NCI-H748 (cell line): ENCODE data around the gene GEMIN5.

ENCODE experiments used
- DNase-seq: peaks from one replicate; lab custom pipeline; 2025; ENCODE audit not compliant: unreplicated experiment; lab: John Stamatoyannopoulos, UW

Gene GEMIN5

GRCh38 chr5:154884424-154884823 lies 53.6 kb downstream of the GEMIN5 start:
- no peak for DNase-seq

DNA sequence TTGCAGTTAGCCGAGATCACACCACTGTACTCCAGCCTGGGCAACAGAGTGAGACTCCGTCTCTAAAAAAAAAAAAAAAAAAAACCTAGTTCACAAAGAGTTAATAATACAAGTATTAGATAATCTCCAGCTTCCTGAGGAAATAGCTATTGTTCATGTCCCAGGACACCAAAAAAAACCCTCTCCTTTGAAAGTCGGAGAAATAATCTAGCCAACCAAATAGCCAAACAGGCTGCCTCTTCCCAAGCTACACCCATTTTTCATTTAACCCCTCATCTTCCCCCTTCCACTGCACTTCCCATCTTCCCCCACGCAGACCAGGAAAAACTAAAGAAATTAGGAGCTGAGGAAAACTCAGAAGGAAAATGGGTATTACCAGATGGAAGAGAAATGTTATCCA lies 56.0 kb downstream of the GEMIN5 start:
- no peak for DNase-seq

GRCh38 chr5:154878642-154879335 lies 59.2 kb downstream of the GEMIN5 start:
- DNase-seq, result no peak

DNA sequence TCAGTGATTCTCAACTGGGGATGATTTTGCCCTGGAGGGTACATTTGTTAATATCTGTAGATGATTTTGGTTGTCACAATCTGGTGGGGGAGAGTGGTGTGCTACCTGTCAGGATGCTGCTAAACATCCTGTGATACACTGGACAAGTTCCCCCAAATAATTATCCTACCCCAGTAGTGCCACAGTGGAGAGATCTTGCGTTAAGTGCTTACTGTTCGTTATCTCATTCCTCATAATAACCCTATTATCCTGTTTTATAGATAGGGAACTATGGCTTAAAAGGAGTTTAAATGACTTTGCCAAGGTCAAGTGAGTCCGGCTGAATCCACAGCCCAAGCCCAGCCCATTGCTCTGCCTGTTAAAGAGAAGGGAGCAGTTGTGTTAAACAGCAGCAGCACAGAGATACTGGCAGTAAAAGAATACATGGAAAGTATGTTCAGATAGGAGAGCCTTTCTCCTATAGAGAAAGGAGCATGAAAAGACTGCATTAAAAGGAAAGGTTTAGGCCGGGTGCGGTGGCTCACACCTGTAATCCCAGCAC lies 64.2 kb downstream of the GEMIN5 start:
- no peak for DNase-seq

DNA sequence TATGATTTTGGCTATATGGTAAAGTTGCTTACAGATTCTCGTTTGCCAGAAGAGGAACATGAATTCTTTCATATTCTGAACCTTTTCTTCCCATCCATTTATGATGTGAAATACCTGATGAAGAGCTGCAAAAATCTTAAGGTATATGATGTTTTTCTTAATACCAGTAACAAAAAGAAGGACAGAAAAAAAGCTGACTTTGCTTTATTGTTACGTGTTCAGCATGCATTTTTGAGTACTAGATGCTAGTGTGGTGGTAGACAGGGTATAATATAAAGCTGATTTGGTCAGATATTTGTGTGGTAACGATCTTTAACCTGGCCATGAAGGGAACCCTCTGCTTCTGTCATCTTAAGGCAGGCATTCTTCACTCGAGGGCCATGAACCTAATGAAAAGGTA lies 66.3 kb downstream of the GEMIN5 start:
- no peak for DNase-seq

DNA sequence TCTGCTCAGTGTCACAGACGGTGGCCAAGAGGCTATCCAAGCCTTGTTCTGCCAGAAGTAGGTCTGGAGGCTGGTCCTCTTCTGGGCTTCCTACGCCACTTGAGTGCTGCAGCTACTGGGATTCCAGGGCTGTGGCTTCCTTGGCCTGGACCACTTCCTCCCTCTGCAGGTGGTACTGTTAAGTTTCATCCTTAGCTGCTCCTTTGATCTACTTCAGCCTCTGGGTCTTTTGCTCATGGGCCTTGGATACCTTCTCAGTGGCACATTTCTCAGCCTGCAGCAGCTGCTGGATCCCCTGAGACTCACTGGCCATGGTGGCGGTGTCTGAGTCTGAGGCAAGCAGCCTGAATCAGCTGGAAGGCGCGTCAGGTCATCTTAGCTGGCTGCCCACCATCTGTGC lies 69.3 kb downstream of the GEMIN5 start:
- no peak for DNase-seq

DNA sequence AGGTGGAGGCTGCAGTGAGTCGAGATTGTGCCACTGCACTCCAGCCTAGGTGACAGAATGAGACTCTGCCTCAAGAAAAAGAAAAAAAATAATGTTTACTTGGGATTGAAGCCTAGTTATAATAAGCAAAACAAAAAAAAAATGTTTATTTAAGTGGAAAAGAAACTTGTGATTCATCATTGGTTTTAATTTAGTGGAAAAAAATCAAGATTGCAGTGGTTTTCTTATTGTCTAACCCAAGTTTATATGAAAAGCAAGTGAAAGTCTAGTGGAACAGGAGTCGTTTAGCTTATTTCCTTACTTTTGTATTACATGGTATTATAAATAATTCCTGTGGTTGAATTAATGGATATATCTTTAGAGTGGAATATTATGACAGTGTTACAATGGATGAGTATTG lies 71.2 kb downstream of the GEMIN5 start:
- DNase-seq, result no peak

DNA sequence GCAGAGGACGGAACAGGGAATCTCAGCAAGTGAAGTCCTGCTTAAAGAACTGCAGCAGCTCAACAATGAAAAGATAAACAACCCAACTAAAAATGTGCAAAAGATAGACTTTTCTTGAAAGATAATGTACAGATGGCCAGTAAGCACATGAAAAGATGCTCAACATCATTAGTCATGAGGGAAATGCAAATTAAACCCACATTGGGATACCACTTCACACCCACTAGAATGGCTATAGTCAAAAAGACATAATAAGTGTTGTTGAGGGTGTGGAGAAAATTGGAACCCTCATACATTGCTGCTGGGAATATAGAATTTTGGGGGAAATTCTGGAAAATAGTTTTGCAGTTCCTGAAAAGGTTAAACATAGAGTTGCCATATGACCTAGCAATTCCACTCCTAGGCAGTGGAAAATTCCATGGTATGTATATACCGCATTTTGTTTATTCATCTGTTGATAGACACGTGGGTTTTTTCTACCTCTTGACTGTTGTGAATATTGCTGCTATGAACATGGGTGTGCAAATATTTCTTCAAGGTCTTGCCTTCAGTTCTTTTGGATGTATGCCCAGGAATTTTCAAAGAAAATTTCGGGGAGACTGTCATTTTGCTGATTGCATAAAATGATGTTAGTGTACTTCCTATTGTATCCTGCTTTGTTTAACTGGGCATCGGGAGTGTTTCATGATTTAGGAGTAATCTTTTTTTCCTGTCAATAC lies 72.4 kb downstream of the GEMIN5 start:
- no peak for DNase-seq

- DNase-seq, result no peak
These were observed 74.5 kb downstream of the GEMIN5 start for GRCh38 chr5:154863291-154864080.

DNA sequence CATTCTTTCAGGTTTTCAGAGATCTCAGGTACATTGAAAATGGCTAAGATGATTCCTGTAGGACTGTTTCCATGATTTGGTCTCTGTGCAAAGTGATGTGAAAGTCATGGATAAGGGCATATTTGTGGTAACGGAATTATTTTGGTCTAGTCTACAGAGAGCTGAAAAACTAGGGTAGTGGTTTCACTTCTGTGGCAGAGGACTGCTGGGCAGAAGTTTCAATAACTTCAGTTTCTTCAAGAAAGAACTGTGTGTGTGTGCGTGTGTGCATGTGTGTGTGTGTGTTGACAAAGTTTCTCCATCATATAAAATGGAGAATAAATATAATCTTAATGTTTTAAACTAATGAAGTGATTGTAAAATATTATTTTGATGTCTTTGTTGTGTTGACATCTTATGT lies 75.2 kb downstream of the GEMIN5 start:
- DNase-seq, result no peak

- no peak for DNase-seq
These were observed 76.1 kb downstream of the GEMIN5 start for GRCh38 chr5:154861946-154862345.

DNA sequence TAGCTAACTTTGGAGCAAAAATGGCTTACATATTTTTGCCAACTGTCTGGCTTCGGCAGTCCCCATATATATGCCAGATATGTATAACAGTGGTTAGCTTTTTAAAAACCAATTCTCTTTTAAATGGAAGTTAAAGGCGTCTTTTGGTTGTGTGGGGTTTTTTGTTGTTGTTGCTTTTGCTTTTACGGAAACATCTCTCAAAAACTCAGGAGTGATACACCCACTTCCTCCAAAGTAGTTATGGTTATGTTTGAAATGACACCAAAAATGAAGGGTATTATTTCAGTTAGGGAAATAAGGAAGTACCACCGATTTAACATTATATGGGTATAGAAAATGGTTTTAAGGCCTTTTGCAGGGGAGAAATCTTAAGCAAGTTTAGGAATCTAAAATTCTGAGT lies 77.2 kb downstream of the GEMIN5 start:
- DNase-seq, result no peak

GRCh38 chr5:154860123-154860522 lies 77.9 kb downstream of the GEMIN5 start:
- no peak for DNase-seq

DNA sequence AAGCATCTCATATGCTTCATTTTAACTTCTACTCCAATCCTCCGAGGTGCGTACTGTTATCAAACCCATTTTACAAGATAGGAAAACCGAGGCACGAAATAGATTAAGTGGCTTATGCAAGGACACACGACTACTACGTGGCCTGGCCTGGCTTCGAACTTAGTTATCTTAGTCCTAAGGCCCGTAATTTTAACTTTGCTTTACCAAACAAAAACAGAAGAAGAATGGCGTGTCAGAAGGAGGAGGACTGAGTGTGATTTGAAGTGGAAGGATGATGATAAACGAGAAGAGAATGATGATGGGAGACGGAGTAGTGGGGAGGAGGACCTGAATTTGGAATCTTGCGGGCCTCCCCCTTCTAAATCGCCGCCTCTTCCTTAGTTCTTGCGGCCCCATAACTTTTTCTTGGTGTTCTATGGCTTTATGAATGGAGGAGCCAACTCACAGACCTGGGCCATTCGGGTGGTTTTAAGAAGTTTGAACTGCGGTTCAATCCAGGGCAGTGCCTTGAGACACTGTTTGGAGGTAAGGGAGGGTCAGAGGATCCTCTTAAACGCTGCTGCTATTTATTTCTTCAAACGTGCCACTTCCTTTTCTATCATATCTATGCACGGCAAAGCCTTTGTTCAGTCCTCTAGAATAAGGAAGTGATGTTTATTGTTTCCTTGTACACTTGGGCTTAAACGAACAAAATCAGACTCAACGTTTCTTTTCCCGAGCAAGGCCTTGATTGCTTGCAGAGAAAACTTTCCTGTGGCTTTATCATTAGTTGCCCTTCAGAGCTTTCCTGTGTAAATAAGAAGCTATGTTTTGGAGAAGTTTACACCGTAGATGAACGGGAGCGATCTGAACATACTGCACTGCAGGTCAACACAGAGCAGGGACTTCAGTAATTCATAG lies 78.8 kb downstream of the GEMIN5 start:
- DNase-seq, result peak; percentile 46

GRCh38 chr5:154858297-154858971 lies 79.6 kb downstream of the GEMIN5 start, which contains the start of gene CNOT8:
TSS of gene CNOT8 (plus strand) at chr5:154858627. CDS start at chr5:154863279, 4,652 bp downstream.
- DNase-seq, result peak; percentile 99

DNA sequence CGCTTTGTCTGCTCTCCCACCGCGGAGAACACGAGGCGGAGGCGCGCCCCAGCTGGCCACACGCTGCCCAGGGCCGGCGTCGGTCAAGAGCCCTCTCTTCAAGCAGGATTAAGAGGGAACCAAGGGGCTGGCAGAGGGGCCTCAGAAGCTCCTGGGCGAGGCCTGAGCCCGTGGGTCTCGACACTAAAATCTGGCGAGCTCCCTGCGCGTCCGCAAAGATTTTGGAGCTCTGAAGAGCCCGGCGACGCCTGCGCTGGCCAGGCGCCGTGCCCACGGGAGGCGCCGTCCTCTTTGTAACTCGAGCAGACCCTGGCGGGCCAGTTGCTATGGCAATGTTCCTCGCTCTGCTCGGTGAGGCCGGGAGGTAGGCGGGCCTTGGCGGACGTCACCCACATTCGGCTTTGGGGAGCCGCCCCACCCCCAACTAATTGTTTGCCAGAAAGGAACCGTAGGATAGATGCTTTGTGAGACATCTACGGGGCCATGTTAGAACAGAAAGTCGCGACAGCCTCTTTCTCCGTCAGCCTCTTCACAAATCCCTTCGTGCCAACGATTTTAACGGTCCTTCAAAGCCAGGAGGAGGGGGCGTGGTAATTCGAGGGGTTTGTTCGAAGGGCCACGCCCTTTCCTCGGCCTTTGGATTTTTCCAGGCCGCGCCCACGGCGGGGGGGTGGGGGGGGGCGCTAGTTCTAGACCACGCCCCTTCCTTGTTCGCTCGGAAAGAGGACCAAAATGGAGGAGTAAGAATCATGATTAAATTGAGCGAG lies 80.3 kb downstream of the GEMIN5 start:
- DNase-seq, result peak; percentile 99

DNA sequence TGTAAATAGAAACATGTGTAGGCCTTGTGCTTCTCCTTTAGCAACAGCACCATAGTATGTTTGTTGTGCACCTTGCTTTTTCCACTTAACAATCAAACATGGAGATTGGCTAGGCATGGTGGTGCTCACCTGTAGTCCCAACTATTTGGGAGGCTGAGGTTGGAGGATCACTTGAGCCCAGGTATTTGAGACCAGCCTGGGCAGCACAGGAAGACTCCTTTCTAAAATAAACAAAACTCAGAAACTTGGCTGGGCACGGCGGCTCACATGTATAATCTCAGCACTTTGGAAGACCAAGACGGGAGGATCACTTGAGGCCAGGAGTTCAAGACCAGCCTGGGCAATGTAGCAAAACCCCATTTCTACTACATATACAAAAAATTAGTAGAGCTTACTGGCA lies 86.7 kb downstream of the GEMIN5 start:
- DNase-seq, result no peak

DNA sequence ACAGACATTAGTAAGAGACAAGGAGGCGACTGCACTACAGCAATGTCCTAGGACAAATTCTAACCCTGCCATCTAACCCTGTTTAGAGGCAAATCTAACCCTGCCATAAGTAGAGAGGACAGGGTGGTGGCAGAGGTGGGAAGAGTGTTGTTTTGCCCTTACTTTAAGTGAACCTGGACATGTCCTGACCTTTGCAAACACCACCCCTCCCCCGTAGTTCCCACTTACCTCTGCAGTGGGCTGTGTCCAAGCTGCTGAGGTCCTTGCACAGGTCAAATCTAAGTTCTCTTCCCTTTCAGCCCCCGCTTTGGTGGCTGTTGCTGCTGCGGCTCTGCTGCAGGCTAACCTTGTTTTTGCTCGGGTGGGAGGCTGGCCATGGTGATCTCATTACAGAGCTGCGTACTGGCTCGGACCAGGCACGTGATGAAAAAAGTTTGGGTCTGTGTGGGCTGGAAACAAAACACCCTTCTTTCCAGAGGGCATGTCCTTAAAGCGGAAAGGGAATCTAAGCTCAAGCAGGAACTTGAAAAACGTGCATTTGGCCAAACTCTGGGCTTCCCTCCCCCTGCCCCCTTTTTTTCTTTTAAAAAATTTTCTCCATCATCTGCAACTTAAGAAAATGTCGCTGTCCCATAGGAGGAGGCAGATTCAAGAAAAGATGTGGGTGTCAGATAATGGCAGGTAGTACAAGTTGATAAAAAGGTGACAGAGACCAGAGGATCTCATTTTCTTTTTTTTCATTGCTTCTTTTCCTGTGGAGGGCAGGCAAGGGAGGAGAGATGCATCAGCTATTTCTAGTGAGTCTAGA lies 87.6 kb downstream of the GEMIN5 start, which contains the start of gene FAXDC2:
FAXDC2 (minus strand) TSS at position 349 of the 808 bp plus-strand sequence. CDS start 12,425 bp downstream, outside the sequence.
- DNase-seq, result no peak
